Measurements from ENCODE around the gene APBB1.
"Not testable (repeated sequence)": the region's sequence is repeated elsewhere in the genome, so short reads cannot be mapped to it uniquely, and the experiment has no call there.

APBB1 gene

GRCh38 chr11:6417907-6418556 is 862 bp downstream of the APBB1 start:
- ATAC-seq: no peak
- DNase-seq: no peak

DNA sequence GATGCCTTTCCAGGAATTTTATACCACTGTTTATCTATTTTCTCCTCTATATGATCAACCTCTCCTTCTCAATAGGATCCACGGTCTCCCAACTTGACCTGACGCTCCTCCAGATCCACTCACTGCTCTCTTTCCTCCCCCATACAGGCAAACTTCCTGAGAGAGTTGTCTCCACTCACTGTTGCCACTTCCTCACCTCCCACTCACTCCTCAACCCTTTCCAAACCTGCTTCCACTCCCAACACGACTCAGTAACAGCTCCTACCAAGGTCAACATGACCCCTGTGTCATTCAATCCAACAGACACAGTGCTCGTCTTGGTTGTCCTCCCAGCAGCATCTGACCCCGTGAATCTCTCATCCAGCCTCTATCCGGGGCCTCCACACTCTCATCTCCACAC is 3.1 kb downstream of the APBB1 start:
- DNase-seq: no peak

GRCh38 chr11:6414874-6415328 is 4.0 kb downstream of the APBB1 start:
- peak; percentile 52 for DNase-seq
- peak; percentile 40 for ATAC-seq

More for the DNA sequence above, 3.1 kb downstream of the APBB1 start:
- no peak for ATAC-seq

DNA sequence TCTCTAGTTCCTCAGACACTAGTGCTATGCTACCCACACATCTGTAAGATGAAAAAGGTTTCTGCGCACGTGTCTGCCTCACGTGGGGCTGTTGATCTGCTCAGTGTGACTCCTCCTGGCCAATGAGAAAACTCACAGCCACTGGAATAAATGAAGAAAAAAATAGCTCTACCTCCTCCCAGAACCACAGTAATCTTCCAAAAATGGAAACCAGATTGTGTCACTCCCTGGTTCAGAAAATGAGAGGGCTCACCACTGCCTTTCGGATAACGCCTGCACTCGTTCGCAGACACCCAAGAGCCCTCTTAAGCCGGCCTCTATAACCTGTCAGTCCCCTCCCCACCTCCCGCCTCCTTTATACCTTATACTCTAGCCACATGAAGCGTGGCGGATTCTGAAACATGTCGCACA is 5.1 kb downstream of the APBB1 start:
- DNase-seq (peak; percentile 60), ATAC-seq (peak; percentile 85)

- no peak for DNase-seq
Observed at GRCh38 chr11:6411594-6412031, 7.3 kb downstream of the APBB1 start.

GRCh38 chr11:6410695-6411430 is 8.0 kb downstream of the APBB1 start:
- ATAC-seq (no peak), DNase-seq (no peak)

More at GRCh38 chr11:6411594-6412031, 7.3 kb downstream of the APBB1 start:
- ATAC-seq: no peak

DNA sequence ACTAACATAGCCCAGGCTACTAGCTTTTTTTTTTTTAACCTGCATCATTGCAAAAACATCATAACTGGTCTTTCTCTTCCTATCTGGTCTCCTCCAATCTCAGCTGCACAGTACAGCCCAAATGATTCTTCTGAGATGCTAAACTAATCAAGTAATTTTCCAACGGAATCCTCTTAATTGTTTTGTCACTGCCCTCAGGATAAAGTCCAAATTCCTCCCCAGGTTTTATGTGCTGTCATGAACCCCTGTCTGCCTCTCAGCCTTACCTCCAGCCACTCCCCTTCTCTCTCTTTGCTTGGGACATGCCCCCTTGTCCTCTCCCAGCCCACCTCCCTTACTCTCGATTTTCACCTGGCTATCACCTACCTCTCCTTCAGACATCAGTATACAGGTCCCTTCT is 12.5 kb downstream of the APBB1 start:
- no peak for ATAC-seq
- DNase-seq: no peak

- no peak for ATAC-seq
- DNase-seq: no peak
Observed at GRCh38 chr11:6405846-6406245, 13.0 kb downstream of the APBB1 start.

DNA sequence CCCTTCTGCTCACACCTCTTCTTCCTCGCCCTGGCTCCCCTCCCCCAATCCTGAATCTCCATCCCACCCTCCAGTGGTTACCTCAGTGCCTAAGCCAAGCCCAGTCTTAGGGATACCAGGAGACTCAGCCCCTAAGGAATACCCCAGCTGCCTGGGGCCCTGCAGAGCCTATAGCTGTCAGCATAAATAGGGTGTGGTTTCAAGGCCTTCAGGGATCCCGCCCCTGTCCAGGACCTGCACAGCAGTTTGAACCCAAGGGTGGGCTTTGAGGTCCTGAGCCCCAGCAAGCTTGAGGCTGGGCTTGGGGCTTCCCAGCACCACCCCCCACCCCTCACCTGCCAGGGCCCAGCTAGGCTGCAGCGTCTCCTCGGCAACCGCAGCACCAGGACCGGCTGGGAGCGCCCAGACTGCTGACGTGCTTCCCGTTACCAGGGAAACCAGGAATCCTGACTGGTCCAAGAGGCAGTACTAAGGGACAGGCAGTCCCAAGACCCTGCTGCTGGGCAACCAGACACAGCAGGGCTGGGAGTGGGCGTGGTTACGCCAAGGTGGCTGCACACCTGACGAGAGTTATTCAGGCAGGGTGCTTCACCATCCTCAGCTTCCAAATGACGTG is 13.7 kb downstream of the APBB1 start:
- DNase-seq (no peak), ATAC-seq (no peak)

DNA sequence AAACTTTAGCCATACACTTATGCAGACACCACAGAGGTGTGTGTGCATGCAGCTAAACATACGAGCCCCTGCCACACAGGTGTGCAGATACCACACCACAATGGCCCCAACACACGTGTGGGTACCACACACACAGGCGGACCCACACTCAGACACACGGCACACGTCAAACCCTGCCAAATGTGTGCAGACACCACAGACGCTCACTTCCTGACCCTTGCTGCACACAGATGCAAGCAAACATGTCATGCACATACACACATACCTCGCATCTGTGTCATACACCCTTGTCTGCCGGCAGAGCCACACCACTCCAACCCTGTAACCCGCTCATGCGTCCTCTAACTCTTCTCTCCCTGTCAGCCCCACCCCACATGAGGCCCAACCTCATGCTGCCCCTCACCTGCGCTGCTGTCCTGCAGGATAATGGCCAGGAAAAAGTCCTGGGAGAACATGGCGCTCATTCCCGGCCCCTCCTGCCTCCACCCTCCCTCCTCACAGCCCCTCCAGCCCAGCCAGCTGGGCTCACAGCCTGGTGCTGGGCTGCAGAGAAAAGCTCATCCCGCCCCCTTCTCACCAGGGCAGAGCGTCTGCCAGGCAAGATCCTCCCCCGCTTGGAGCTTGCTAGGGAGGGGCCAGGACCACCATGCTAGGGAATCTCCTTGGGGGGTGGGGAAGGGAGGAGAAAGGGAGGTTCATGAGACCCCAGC is 14.4 kb downstream of the APBB1 start:
- ATAC-seq (peak; percentile 26), DNase-seq (no peak)

- no peak for DNase-seq
- ATAC-seq: no peak
Observed at GRCh38 chr11:6403539-6403938, 15.4 kb downstream of the APBB1 start.

GRCh38 chr11:6402561-6402981 is 16.3 kb downstream of the APBB1 start:
- DNase-seq (peak; percentile 68), ATAC-seq (peak; percentile 88)

- ATAC-seq (peak; percentile 33), DNase-seq (peak; percentile 48)
Observed at GRCh38 chr11:6402061-6402470, 16.8 kb downstream of the APBB1 start.

DNA sequence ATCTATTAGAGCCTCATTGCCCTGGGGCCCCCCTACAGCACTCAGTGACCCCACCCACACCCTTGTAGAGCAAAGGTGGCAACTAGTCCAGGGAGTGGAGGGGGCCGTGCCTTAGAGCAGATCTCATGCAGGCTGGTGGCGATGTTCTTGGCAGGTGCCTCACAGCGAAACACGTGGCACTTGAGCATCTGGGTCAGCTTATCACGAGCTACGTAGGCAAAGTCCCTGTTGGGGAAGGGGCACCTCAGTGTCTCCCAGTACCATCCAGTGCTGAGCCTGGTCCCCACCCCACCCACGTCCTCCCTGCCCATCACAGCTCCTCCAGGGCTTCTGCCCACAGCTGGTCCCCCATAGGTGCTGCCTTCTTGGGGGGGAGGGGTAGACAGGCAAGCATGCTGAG is 17.4 kb downstream of the APBB1 start:
- DNase-seq (no peak), ATAC-seq (no peak)

- no peak for ATAC-seq
Observed at GRCh38 chr11:6400431-6401345, 18.2 kb downstream of the APBB1 start.

DNA sequence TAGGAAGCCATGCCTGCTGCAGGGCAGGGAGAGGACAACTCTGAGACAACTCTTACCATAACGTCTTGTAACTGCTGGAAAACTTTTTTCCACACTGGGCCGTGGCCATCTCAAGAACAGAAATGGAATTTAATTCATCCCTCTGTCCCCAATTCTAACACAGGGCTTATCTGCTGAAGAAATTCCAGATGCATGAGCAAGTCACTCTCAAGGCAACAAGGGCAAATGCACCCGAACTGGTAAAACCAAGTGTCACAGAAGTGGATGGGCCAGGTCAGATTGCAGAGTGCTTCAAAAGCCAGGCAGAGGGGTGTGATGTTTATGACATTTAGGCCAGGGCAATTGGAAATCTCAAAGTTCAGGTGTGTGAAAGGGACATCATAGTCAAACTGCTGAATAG is 21.3 kb downstream of the APBB1 start:
- no peak for DNase-seq
- no peak for ATAC-seq

More at GRCh38 chr11:6400431-6401345, 18.2 kb downstream of the APBB1 start:
- no peak for DNase-seq

GRCh38 chr11:6397156-6397555 is 21.7 kb downstream of the APBB1 start:
- ATAC-seq: no peak

GRCh38 chr11:6395470-6396060 is 23.3 kb downstream of the APBB1 start:
- DNase-seq: no peak
- ATAC-seq: no peak

More at GRCh38 chr11:6397156-6397555, 21.7 kb downstream of the APBB1 start:
- no peak for DNase-seq

DNA sequence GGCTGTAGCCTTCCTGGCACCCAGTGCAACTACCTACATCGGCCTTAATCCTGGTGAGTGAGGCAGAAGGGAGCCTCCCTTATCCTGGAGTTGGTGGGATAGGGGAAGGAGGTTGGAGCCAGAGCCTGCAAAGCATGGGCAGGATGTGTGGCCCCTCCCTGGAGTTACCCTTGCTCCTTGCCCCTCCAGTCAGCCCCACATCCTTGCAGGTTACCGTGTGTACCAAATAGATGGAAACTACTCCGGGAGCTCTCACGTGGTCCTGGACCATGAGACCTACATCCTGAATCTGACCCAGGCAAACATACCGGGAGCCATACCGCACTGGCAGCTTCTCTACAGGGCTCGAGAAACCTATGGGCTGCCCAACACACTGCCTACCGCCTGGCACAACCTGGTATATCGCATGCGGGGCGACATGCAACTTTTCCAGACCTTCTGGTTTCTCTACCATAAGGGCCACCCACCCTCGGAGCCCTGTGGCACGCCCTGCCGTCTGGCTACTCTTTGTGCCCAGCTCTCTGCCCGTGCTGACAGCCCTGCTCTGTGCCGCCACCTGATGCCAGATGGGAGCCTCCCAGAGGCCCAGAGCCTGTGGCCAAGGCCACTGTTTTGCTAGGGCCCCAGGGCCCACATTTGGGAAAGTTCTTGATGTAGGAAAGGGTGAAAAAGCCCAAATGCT is 24.8 kb downstream of the APBB1 start:
- ATAC-seq (no peak), DNase-seq (no peak)

DNA sequence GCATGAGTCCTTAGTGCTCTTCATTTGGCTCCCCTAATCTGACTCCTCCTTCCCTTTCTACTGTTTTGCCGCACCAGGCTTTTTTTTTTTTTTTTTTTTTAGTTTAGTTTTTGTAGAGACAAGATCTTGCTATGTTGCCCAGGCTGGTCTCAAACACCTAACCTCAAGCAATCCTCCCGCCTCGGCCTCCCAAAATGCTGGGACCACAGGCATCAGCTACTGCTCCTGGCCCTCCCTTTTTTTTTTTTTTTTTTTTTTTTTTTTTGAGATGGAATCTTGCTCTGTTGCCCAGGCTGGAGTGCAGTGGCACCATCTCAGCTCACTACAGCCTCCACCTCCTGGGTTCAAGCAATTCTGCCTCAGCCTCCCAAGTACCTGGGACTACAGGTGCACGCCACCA is 26.6 kb downstream of the APBB1 start:
- ATAC-seq, DNase-seq: not testable (repeated sequence)
